Neuronal stem cell (in vitro differentiated cells): ENCODE results near the gene BBS9.

Experiments
- DNase-seq: peaks from one replicate; pipeline ENCODE4 v3.0.0-alpha.2; 2013; ENCODE audit warnings: low spot score
- H2AFZ ChIP-seq: one replicate; pipeline ENCODE4 v1.6.1; 2013; ENCODE audit warnings: mild to moderate bottlenecking, low read length, inconsistent platforms
- H2AK5ac ChIP-seq: 2 replicates; pipeline ENCODE4 v1.6.1; 2013; ENCODE audit warnings: low read depth, mild to moderate bottlenecking, inconsistent platforms, low read length, moderate library complexity, mixed read lengths
- H2BK120ac ChIP-seq: 2 replicates; pipeline ENCODE4 v1.6.1; 2013; ENCODE audit warnings: low read depth, mild to moderate bottlenecking, inconsistent platforms, low read length, moderate library complexity, mixed read lengths
- H2BK12ac ChIP-seq: one replicate; pipeline ENCODE4 v1.6.1; 2013; ENCODE audit warnings: low read length, inconsistent platforms
- H2BK15ac ChIP-seq: 2 replicates; pipeline ENCODE4 v1.6.1; 2013; ENCODE audit warnings: mild to moderate bottlenecking, low read length, inconsistent platforms, mixed read lengths
- H2BK5ac ChIP-seq: one replicate; pipeline ENCODE4 v1.6.1; 2013; ENCODE audit warnings: inconsistent platforms, mild to moderate bottlenecking, low read length, moderate library complexity
- H3K14ac ChIP-seq: one replicate; pipeline ENCODE4 v1.6.1; 2013; ENCODE audit warnings: low read length, inconsistent platforms
- H3K18ac ChIP-seq: 2 replicates; pipeline ENCODE4 v1.6.1; 2013; ENCODE audit warnings: low read length, inconsistent platforms
- H3K23ac ChIP-seq: 2 replicates; pipeline ENCODE4 v1.6.1; 2013; ENCODE audit warnings: low read depth, mild to moderate bottlenecking, mixed read lengths, low read length, inconsistent platforms; ENCODE audit not compliant: poor library complexity
- H3K27ac ChIP-seq: replicated peaks from 3 replicates; pipeline ENCODE4 v1.5.1; 2013; ENCODE audit warnings: low read length, inconsistent platforms
- H3K27me3 ChIP-seq, 3 experiments: 2 replicates each; pipeline ENCODE4 v1.6.1; 2013; ENCODE audit warnings: low read length in 3 of 3, mild to moderate bottlenecking in 2 of 3, inconsistent platforms in 1 of 3, low read depth in 1 of 3, mixed read lengths in 1 of 3, moderate library complexity in 1 of 3; ENCODE audit not compliant: control insufficient read depth in 3 of 3, insufficient read depth in 3 of 3
- H3K36me3 ChIP-seq, 2 donors: replicated peaks in 1 of 2; 2 replicates each; pipeline ENCODE4 v1.6.1; 2013; ENCODE audit warnings: low read length in 2 of 2; ENCODE audit not compliant: control insufficient read depth in 2 of 2, insufficient read depth in 2 of 2
- H3K4ac ChIP-seq: 2 replicates; pipeline ENCODE4 v1.6.1; 2013; ENCODE audit warnings: inconsistent platforms, mild to moderate bottlenecking, low read length, moderate library complexity
- H3K4me1 ChIP-seq, 2 donors: 1 replicate in 1 of 2; 2 replicates in 1 of 2; pipeline ENCODE4 v1.6.1; 2013; ENCODE audit warnings: low read length in 2 of 2, low read depth in 1 of 2; ENCODE audit not compliant: control insufficient read depth in 2 of 2, insufficient read depth in 1 of 2
- H3K4me2 ChIP-seq: one replicate; pipeline ENCODE4 v1.6.1; 2013; ENCODE audit warnings: mild to moderate bottlenecking, low read length, inconsistent platforms; ENCODE audit not compliant: insufficient read depth, poor library complexity, severe bottlenecking
- H3K4me3 ChIP-seq, 2 donors: 2 replicates each; pipeline ENCODE4 v1.5.1; 2013; ENCODE audit warnings: low read length in 2 of 2, mild to moderate bottlenecking in 2 of 2, inconsistent platforms in 1 of 2, moderate library complexity in 1 of 2
- H3K79me1 ChIP-seq: one replicate; pipeline ENCODE4 v1.6.1; 2013; ENCODE audit warnings: low read depth, mild to moderate bottlenecking, inconsistent platforms, low read length, moderate library complexity
- H3K9ac ChIP-seq: one replicate; pipeline ENCODE4 v1.6.1; 2013; ENCODE audit warnings: mild to moderate bottlenecking, low read depth, low read length, inconsistent platforms; ENCODE audit not compliant: poor library complexity
- H3K9me3 ChIP-seq, 2 donors: replicated peaks in 1 of 2; 2 replicates each; pipeline versions ENCODE3 to v1.6.1; 2013; ENCODE audit warnings: low read length in 2 of 2, mild to moderate bottlenecking in 2 of 2, inconsistent platforms in 1 of 2, low read depth in 1 of 2, mixed read lengths in 1 of 2, moderate library complexity in 1 of 2; ENCODE audit not compliant: control insufficient read depth in 2 of 2, insufficient read depth in 1 of 2
- H4K8ac ChIP-seq: one replicate; pipeline ENCODE4 v1.6.1; 2013; ENCODE audit warnings: low read depth, mild to moderate bottlenecking, inconsistent platforms, low read length, moderate library complexity
- H4K91ac ChIP-seq: one replicate; pipeline ENCODE4 v1.6.1; 2013; ENCODE audit warnings: low read length, low read depth, mild to moderate bottlenecking, inconsistent platforms; ENCODE audit not compliant: poor library complexity
- WGBS, 2 donors: extraction: QIAGEN DNeasy Blood & Tissue Kit; methylation state at CpG; one replicate each; pipeline ENCODE4 v1.1.7; 2013; ENCODE audit warnings: missing lambda C conversion rate in 2 of 2, mixed read lengths in 1 of 2; ENCODE audit not compliant: insufficient read length in 2 of 2, insufficient replicate concordance in 1 of 2; ENCODE audit errors: extremely low coverage in 2 of 2; 5-methylcytosine and 5-hydroxymethylcytosine counted together

The BBS9 gene

GRCh38 chr7:33107136-33108066 lies 22.0 kb upstream of the BBS9 start:
- Histone ChIP-seq H3K14ac (no peak overlapping the region), H4K8ac (no peak overlapping the region), H2BK12ac (no peak overlapping the region), H2AK5ac (no peak overlapping the region), H2BK120ac (no peak overlapping the region), H2BK5ac (no peak overlapping the region), H2BK15ac (no peak overlapping the region), H3K27me3 (peaks cover 0 to 22% (median 0%) of the 10 kb centered on the region in 3 experiments), H3K4me2 (no peak overlapping the region), H3K4me1 (peaks cover 0 to 5% of the 10 kb centered on the region in 2 donors), H3K9ac (no peak overlapping the region), H4K91ac (no peak overlapping the region), H3K9me3 (no peaks in the 10 kb centered on the region), H3K79me1 (peaks cover 4% of the 10 kb centered on the region), H2AFZ (no peak overlapping the region), H3K4ac (no peak overlapping the region), H3K4me3 (peak overlapping the region in 1 of 2 donors; percentile 92), H3K23ac (no peak overlapping the region), H3K18ac (no peak overlapping the region), H3K36me3 (peaks cover 10 to 31% of the 10 kb centered on the region in 2 donors), H3K27ac (no peak overlapping the region)
- DNase-seq = peak; percentile 38
- WGBS, 2 donors = no CpG with 5 or more reads among the region's 7 CpGs

GRCh38 chr7:33108554-33109004 lies 20.8 kb upstream of the BBS9 start:
- no peak overlapping the region for H2BK120ac ChIP-seq
- H2BK15ac ChIP-seq = no peak overlapping the region
- H2AFZ ChIP-seq = peak overlapping the region; percentile 97
- no peak overlapping the region for H3K23ac ChIP-seq
- no peak overlapping the region for H4K91ac ChIP-seq
- peak overlapping the region; percentile 85 for H2BK5ac ChIP-seq
- no CpG with 5 or more reads among the region's 10 CpGs for WGBS, 2 donors
- H3K9me3 ChIP-seq = no peaks in the 10 kb centered on the region
- no peak overlapping the region for H4K8ac ChIP-seq
- H3K36me3 ChIP-seq = peaks cover under 1 to 19% of the 10 kb centered on the region in 2 donors
- H3K79me1 ChIP-seq = peaks cover 4% of the 10 kb centered on the region
- peak overlapping the region; percentile 75 for H3K4me2 ChIP-seq
- H3K9ac ChIP-seq = peak overlapping the region; percentile 97
- H2AK5ac ChIP-seq = no peak overlapping the region
- H3K4me3 ChIP-seq = peak overlapping the region; percentile 92 to 100
- no peak overlapping the region for H2BK12ac ChIP-seq
- no peak overlapping the region for H3K4ac ChIP-seq
- peaks cover 0 to 5% of the 10 kb centered on the region in 2 donors for H3K4me1 ChIP-seq
- no peak overlapping the region for H3K27ac ChIP-seq
- peaks cover 0 to 32% (median 0%) of the 10 kb centered on the region in 3 experiments for H3K27me3 ChIP-seq
- H3K18ac ChIP-seq = peak overlapping the region; percentile 95
- no peak for DNase-seq
- no peak overlapping the region for H3K14ac ChIP-seq

DNA sequence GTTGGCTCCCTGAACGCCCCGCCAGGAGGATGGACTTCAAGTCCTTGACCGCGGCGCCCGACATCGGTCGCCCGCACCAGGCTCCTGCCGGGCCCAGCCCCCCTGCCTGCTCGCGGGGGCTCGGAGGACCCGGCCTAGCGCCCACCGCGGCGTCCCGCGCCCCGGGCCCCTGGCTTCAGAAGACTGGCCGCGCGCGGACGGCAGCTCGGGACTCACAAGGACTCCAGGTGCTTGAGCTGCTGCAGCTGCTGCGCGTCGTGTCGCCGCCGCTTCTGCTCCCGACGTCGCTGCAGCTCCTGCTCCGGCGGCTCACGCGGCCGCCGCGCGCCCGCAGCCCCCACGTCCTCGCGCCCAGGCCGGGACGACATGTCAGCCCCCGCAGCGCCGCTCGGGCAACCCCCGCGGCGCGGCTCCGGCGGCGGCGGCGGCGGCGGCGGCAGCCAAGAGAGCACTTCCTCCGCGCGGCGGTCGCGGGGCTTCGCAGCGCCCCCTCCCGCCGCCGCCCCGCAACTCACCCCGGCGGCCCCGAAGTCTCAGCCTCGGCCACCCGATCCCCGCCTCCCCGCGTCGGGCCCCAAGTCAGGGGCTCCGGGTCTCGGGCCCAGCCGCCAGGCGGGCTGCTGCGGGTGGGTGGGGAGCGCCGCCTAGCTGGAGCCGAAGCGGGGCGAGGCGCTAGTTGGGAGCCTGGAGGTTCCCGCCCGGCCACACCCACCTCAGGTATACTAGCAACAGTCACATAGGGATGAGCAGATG lies 20.2 kb upstream of the BBS9 start, which contains the start of gene RP9:
Gene RP9 (minus strand): TSS at position 400 of the 753 bp plus-strand sequence. CDS start 32 bp downstream, at position 368.
- Histone ChIP-seq H3K9ac (peak within 1 kb of the TSS; percentile 97), H3K4me3 (peak within 1 kb of the TSS; percentile 92 to 100), H3K27me3 (peaks cover 0 to 32% (median 0%) of the 10 kb centered on the region in 3 experiments), H2BK15ac (no peak within 1 kb of the TSS), H3K4me1 (peaks cover 0 to 5% of the 10 kb centered on the region in 2 donors), H4K8ac (peak within 1 kb of the TSS; percentile 94), H3K14ac (peak within 1 kb of the TSS; percentile 73), H2BK120ac (no peak within 1 kb of the TSS), H3K79me1 (peaks cover 4% of the 10 kb centered on the region), H2AK5ac (no peak within 1 kb of the TSS), H3K36me3 (peaks cover 0 to 14% of the 10 kb centered on the region in 2 donors), H2BK12ac (no peak within 1 kb of the TSS), H4K91ac (no peak within 1 kb of the TSS), H3K9me3 (no peaks in the 10 kb centered on the region), H2BK5ac (peak within 1 kb of the TSS; percentile 85), H3K27ac (no peak within 1 kb of the TSS), H3K4me2 (peak within 1 kb of the TSS; percentile 75), H3K18ac (peak within 1 kb of the TSS; percentile 95), H3K4ac (no peak within 1 kb of the TSS), H3K23ac (peak within 1 kb of the TSS; percentile 82), H2AFZ (peak within 1 kb of the TSS; percentile 97)
- WGBS, 2 donors = no CpG with 5 or more reads among the region's 100 CpGs
- peak; percentile 83 for DNase-seq
